Brain microvascular endothelial cell (primary cell): ENCODE data around the gene TRIM56.

ENCODE experiments used
- DNase-seq: peaks from one replicate; pipeline ENCODE4 v3.0.0-alpha.2; 2020
- H3K27ac ChIP-seq: fragments of 250-450 bp; sonication (Bioruptor Pico); 2 replicates; pipeline ENCODE4 v1.5.1; 2020; ENCODE audit warnings: mild to moderate bottlenecking, moderate library complexity
- H3K27me3 ChIP-seq: fragments of 250-450 bp; sonication (Bioruptor Pico); replicated peaks from 2 replicates; pipeline ENCODE4 v1.5.1; 2020; ENCODE audit warnings: mild to moderate bottlenecking
- H3K36me3 ChIP-seq: fragments of 250-450 bp; sonication (Bioruptor Pico); replicated peaks from 2 replicates; pipeline ENCODE4 v1.5.1; 2020; ENCODE audit warnings: mild to moderate bottlenecking
- H3K4me3 ChIP-seq: 2 replicates; pipeline ENCODE4 v1.5.1; 2011; ENCODE audit warnings: low read depth, mild to moderate bottlenecking, control low read depth, low read length, moderate library complexity
- CTCF ChIP-seq: IDR thresholded peaks from 2 replicates; pipeline ENCODE4 v1.5.1; 2011; ENCODE audit warnings: low read depth, mild to moderate bottlenecking, moderate library complexity, low read length, control low read depth, inconsistent platforms; ENCODE audit errors: missing control alignments
- in situ Hi-C: cut with HindIII; loops from 2 replicates; pipeline ENCODE4 v1.10.0; 2017; ENCODE audit warnings: low sequenced_read_pairs, low pct_ligation_motif_present

TRIM56 gene

DNA sequence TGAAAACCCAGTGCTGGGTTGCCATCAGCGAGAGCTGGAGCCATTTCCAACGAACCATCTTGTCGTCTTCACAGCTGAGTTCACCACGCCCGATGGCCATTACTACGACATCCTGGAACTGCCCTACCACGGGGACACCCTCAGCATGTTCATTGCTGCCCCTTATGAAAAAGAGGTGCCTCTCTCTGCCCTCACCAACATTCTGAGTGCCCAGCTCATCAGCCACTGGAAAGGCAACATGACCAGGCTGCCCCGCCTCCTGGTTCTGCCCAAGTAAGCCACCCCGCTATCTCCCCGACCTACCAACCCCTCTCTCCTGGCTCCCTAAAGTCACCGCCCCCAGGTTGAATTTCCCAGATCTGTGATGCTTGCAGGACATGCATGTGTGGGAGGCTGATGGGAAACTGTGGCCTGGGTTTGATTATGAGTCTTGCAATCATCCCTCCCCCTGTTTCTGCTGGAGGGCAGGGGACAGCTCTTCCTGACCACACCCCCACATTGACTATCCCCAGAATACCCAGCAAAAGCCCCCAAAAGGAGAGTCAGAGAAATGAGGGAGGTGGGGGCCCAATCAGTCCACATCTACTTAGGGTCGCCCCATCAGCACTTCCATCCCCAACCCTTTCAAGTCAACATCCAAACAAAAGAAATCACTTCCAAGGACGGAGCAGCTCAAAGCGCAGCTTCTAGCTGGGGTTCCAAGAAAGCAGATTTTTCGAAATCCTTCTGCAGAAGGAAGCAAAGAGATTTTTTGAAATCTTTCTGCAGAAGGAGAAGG, 48.5 kb downstream of the TRIM56 start:
- DNase-seq: peak; percentile 70
- H3K36me3 ChIP-seq: peaks cover 84% of the 10 kb centered on the region
- peak overlapping the region; percentile 62 for H3K4me3 ChIP-seq
- in situ Hi-C loops: no loop called here
- no peak for TF ChIP-seq CTCF
- no peaks in the 10 kb centered on the region for H3K27me3 ChIP-seq
- H3K27ac ChIP-seq: peak overlapping the region; percentile 8

GRCh38 chr7:101134399-101134980, 49.2 kb downstream of the TRIM56 start:
- TF ChIP-seq CTCF: no peak
- peaks cover 78% of the 10 kb centered on the region for H3K36me3 ChIP-seq
- peak overlapping the region; percentile 14 for H3K27ac ChIP-seq
- H3K4me3 ChIP-seq: peak overlapping the region; percentile 62
- in situ Hi-C loops: no loop called here
- peak; percentile 73 for DNase-seq
- H3K27me3 ChIP-seq: no peaks in the 10 kb centered on the region

- H3K4me3 ChIP-seq: no peak overlapping the region
- H3K36me3 ChIP-seq: peaks cover 50% of the 10 kb centered on the region
- H3K27ac ChIP-seq: peak overlapping the region; percentile 38
- H3K27me3 ChIP-seq: no peaks in the 10 kb centered on the region
- DNase-seq: peak; percentile 78
- TF ChIP-seq CTCF: no peak
- in situ Hi-C loops: no loop called here
Measured at GRCh38 chr7:101137651-101138212, 52.5 kb downstream of the TRIM56 start.

DNA sequence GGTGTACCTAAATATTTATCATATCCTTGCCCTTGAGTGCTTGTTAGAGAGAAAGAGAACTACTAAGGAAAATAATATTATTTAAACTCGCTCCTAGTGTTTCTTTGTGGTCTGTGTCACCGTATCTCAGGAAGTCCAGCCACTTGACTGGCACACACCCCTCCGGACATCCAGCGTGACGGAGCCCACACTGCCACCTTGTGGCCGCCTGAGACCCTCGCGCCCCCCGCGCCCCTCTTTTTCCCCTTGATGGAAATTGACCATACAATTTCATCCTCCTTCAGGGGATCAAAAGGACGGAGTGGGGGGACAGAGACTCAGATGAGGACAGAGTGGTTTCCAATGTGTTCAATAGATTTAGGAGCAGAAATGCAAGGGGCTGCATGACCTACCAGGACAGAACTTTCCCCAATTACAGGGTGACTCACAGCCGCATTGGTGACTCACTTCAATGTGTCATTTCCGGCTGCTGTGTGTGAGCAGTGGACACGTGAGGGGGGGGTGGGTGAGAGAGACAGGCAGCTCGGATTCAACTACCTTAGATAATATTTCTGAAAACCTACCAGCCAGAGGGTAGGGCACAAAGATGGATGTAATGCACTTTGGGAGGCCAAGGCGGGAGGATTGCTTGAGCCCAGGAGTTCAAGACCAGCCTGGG, 53.1 kb downstream of the TRIM56 start:
- TF ChIP-seq CTCF: peak; percentile 75
- Histone ChIP-seq H3K36me3 (peaks cover 44% of the 10 kb centered on the region), H3K27ac (peak overlapping the region; percentile 38), H3K4me3 (no peak overlapping the region), H3K27me3 (no peaks in the 10 kb centered on the region)
- in situ Hi-C loops: no loop called here
- DNase-seq: peak; percentile 97

DNA sequence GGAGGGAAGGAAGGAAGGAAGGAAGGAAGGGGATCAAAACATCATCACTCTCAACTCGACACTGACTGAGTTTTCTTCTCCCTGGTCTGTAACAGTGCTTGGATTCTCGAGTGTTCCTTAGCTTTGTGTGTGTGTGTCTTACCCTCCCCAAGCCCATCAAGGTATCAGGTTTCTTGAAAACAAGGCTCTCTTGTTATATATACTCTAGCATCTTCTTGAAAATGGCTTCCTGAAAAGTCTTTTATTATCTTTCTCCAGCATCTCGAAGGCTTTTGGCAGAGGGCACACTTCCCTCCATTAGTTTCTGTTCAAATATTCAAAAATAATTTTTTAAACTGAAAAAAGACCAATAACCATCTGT, 55.0 kb downstream of the TRIM56 start:
- peak; percentile 51 for DNase-seq
- TF ChIP-seq CTCF: no peak
- H3K27ac ChIP-seq: no peak overlapping the region
- peaks cover 26% of the 10 kb centered on the region for H3K36me3 ChIP-seq
- H3K4me3 ChIP-seq: no peak overlapping the region
- no peaks in the 10 kb centered on the region for H3K27me3 ChIP-seq
- in situ Hi-C loops: no loop called here
